Pons (tissue), 1 donor: ENCODE measurements around the gene PRDM2.

ENCODE experiments used
- DNase-seq: peaks from one replicate; pipeline ENCODE4 v3.0.0-alpha.2; 2016; ENCODE audit warnings: low spot score

The PRDM2 gene

GRCh38 chr1:13814131-13814530 is 114.1 kb downstream of the PRDM2 start:
- no peak for DNase-seq

GRCh38 chr1:13816016-13816760 is 116.2 kb downstream of the PRDM2 start:
- no peak for DNase-seq

GRCh38 chr1:13817906-13818305 is 117.9 kb downstream of the PRDM2 start:
- no peak for DNase-seq

DNA sequence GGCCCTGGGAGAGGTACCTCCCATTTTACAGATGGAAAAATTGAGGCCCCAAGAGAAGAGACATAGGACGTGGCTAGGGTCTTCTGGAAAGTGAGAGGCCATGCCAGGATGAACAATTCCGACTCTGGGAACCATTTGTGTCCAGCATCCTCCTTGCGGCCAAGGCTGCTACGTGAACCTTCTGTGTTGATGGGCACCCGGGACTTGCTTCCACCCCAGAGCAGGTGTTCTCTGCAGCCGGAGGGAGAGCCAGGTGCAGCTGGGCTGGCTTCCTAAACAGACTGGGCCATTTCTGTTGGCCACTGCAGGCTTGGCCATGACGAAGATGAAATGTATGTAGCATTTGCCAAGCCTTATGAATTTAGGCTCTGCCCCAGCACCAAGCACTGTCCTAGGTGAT is 118.9 kb downstream of the PRDM2 start:
- no peak for DNase-seq

DNA sequence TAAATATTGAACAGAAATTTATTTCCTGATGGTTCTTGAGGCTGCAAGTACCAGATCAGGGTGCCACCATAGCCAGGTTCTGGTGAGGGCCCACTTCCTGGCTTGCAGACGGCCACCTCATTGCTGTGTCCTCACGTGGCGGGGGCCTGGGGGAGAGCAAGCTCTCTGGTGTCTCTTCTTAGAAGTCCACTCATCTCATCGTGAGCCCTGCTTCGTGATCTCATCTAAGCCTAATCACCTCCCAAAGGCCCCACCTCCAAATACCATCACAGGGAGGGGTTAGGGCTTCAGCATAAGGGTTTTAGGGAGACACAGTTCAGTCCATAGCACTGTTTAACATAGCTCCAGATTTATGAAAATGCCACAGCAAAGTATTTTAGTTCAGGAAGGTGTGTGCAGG is 119.7 kb downstream of the PRDM2 start:
- DNase-seq: no peak

DNA sequence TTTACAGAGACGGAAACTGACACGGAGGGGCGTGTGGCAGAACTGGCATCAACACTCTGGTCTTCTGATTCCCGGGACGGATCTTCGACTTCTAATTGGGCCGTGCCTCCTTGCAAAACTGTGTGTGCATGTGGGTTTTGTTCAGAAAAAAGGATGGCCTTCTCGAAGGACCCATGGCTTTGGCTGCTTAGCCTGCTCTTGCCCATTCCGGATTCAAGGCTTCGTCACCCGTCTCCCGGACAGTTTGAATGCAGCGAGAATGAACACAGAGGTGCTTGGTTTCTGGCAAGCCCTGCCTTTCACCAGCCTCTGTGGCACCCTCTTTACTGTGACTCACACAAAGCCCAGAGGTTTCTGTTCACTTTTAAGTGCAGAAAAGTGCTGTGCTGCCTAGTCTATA is 120.1 kb downstream of the PRDM2 start:
- DNase-seq: no peak

DNA sequence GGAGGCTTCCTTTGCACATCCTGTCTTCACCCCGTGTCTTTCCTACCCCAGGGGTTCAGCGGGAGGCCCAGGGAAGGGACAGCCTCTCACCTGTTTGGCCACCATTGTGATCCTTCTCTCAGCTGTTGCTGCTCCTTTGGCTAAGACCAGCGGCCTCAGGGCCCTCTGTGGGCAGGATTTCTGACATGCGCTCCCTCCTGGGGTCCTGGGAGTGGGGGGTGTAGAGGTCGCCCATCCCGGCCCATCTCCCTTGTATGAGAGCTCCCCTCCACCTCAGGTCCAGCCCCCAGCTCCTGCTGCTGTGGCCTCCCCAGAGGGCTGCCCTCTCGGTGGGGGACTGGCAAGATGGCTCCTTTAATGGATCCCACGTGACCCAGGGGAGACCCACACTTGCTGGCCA is 120.5 kb downstream of the PRDM2 start:
- DNase-seq: no peak

DNA sequence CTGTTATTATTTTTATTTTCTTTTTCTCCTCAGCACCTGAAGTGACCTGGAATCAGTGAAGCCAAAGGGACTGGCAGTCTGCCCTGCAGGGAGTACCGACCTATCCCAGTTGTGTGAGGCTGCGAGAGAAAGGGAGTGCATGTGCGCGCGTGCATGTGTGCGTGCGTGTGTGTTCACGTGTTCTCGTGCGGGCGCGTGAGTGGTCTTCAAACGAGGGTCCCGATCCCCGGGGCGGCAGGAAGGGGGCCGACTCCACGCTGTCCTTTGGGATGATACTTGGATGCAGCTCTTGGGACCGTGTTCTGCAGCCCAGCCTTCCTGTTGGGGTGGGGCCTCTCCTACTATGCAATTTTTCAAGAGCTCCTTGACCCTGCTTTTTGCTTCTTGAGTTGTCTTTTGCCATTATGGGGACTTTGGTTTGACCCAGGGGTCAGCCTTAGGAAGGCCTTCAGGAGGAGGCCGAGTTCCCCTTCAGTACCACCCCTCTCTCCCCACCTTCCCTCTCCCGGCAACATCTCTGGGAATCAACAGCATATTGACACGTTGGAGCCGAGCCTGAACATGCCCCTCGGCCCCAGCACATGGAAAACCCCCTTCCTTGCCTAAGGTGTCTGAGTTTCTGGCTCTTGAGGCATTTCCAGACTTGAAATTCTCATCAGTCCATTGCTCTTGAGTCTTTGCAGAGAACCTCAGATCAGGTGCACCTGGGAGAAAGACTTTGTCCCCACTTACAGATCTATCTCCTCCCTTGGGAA is 123.3 kb downstream of the PRDM2 start:
- no peak for DNase-seq

GRCh38 chr1:13823936-13824335 is 123.9 kb downstream of the PRDM2 start:
- no peak for DNase-seq

GRCh38 chr1:13824626-13825025 is 124.6 kb downstream of the PRDM2 start:
- no peak for DNase-seq

- no peak for DNase-seq
Measured at GRCh38 chr1:13825033-13825432, 125.0 kb downstream of the PRDM2 start.

DNA sequence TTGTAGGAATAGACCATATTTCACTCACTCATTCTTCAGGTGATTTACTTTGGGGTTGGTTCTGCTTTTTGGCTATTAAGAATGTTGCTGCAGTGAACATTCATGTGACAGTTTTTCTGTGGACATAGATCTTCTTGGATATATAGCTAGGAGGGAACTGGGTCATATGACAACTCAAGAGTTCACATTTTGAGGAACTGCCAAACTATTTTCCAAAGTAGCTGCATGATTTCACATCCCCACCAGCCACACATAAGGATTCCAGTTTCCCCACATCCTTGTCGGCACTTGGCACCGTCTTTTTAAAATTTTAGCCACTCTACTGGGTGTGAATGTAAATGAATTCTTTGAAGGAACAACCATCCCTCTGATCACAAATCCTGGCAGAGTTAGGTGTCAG is 126.0 kb downstream of the PRDM2 start:
- DNase-seq: no peak

- DNase-seq: no peak
Measured at GRCh38 chr1:13826591-13826990, 126.6 kb downstream of the PRDM2 start.

DNA sequence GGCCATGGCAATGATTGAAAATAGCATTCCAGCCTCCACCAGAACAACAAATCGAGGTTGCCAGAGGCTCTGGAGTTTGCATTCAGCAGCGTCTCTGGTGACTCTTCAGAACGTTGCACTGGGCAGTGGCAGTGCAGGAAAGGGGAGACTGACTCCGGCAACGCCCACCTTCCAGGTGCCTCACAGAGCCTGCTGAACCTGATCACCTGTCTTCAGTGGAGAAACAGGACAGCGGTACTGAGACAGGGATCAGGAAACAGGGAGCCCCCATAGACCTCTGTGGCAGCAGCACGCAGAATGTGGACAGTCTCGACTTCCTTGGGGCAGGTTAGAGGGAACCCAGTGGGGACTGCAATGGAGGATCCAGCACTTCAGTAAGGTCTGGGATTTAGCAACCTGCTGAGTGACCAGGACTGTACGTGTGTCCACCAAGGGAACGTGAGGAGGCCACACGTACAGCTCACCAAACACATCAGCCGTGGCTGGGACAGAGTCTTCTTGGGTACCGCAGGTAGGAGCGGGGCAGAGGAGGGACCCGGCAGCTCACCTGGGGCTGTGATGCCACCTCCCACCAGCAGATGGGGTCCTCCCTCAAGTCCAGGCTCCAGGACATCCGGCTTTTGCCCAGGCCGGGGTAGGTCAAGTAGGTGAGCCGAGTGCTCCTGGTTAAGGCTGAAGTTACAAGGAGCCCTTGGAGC is 128.6 kb downstream of the PRDM2 start:
- no peak for DNase-seq

DNA sequence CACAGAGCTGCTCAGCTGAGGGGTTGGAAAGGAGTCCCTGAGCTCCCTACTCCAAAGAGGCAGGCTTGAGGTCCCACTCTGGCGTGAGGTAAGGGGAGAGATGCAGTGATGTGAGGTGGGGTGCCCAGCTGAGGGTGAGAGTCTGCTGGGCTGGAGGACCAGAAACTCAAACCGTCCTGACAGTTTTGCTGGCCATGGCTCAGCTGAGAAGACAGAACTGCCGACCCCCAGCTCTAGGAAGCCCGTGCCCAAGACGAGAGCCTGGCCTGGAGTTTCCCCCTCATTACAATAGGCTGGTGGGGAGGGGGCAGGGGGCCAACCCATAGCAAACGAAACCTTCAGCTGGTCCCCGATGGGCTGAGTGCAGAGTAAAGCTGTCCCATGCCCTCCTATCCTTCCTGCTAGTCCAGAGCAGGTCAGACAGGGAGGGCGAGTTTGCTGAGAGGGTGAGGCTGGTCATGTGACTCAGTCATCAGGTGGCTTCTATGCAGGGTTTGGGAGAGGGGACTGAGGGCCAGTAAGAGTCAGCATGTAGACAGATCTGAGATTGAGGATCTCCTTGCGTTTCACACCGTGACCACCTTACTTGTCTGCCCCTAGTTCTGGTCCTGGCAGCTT is 129.3 kb downstream of the PRDM2 start:
- no peak for DNase-seq

- DNase-seq: no peak
Measured at GRCh38 chr1:13830170-13830569, 130.2 kb downstream of the PRDM2 start.

GRCh38 chr1:13830616-13831280 is 130.8 kb downstream of the PRDM2 start:
- DNase-seq: no peak

DNA sequence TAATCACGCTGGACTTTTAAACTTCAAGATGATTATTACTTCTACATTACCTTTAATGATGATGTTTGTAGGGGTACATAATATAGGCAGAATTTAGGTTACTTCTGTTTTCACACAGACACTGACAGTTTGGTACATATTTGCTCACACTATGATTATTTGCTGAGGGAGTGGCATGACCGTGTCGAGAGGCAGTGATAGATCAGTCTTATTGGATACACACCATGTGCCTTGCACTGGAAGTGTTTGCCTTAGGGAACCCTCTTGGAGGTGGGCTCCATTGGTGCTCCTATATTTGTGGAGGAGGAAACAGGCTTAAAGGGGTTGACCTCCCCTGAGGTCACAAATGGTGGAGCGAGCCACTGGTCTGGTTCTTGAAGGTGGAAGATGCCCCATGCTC is 132.1 kb downstream of the PRDM2 start:
- no peak for DNase-seq

DNA sequence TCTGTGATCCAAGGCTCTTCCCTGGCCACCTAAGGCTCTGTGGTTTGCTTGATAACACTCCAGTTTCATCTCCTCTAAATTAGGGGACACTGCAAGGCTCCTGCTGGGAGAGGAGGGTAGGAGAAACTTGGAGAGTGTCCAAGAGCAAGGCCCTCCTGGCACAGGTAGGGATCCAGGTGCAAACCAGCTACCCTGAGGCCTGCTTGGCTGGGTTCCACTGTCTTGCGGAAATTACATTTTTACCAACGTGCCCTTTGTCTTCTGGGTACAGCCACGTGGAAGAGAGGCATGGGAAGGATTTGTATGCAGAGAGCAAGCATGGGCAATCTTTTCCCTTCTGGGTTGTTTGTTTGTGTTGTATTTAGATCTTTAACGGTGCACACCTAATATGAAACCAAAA is 132.5 kb downstream of the PRDM2 start:
- no peak for DNase-seq

- DNase-seq: no peak
Measured at GRCh38 chr1:13836136-13836535, 136.1 kb downstream of the PRDM2 start.

DNA sequence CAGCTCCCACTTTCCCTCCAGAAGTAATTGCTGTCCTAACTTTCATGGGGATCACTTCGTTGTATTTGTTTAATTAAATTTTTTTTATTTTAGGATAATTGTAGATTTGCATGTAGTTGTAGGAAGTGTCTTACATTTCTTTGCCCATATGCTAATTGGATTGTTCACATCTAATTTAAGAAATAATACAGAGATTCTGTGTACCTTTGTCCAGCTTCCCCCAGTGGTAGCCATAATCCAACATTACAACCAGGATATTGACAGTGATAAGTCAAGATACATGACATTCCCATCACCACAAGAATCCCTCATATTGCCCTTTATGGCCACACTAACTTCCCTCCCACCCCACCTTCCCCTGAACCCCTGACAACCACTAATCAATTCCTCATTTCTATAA is 136.6 kb downstream of the PRDM2 start:
- no peak for DNase-seq

DNA sequence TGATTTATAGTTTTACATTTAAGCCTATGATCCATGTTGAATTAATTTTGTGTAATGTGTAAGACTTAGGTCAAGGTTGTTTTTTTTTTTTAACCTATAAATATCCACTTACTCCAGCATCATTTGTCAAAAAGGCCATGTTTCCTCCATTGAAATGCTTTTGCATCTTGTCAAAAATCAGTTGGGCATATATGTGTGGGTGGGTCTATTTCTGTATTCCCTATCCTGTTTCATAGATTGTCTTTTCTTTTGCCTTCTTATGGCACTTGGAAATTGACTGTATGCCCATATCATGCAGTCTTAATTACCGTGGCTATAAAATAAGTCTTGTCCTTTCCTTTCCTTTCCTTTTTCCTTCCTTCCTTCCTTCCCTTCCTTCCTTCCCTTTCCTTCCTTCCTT is 138.2 kb downstream of the PRDM2 start:
- DNase-seq: no peak
